ENCODE results near the gene FLAD1.

The FLAD1 gene

DNA sequence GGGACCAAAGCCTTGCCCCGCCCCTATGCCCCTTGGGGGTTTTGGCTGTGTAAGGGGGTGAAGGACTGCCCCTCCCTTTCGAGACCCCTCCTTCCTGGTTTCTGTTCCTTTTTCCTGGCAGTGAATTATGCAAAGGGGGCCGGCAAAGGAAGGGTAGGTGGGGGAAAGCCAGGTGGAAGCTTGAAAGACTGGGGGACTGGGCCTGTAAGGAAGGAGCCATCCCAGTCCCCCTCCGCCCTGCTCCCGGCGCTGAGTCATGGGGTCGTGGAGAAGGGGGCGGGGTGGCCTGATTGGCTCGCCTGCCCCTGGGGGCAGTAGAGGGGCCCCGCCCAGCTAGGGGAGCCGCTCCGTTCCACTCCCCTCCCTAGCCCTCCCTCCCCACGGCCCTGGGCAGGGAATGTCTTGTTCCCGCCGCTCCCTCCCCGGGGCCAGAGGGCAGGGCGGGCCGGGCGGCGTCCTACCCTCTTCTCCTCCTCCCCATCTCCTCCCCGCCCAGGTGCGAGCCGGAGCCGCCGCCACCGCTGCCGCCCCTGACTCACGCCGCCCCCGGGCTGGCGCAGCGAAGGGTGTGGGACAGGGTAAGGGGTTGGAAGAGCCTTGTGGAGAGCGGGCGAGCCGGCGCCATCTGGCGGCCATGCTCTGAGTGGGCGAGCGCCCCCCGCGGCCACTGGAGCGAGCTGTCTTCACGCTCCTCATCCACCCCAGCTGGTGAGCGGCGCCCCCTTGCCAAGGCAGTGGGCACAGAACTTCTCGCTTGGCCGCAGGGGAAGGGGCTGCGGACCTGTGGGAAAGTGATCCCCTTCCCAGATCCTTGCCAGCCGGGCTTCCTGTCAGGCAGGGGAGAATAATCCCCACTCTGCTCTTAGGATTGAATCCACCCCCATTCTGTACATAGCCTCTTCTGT lies 34.1 kb downstream of the FLAD1 start:
- DNase-seq (ENCODE audit: low read depth), result peak; percentile 88

DNA sequence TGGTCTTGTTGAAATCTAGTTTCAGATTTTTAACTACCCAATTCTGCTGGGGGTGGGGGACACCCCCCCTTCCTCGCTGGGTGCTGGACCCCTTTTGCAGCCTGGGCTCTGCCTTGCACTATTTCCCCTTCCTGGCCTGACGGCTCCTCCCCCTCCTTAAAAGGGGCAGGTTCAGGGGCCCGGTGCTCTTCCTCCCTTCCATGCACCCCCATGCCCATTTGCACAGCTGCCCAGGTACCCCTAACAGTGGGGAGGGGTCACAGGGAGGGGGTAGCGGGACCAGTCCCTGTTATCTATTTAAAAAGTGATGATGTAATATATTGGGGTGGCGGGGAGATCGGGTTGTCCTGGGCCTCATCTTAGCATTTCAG lies 34.8 kb downstream of the FLAD1 start:
- no peak for DNase-seq (ENCODE audit: low read depth)

DNA sequence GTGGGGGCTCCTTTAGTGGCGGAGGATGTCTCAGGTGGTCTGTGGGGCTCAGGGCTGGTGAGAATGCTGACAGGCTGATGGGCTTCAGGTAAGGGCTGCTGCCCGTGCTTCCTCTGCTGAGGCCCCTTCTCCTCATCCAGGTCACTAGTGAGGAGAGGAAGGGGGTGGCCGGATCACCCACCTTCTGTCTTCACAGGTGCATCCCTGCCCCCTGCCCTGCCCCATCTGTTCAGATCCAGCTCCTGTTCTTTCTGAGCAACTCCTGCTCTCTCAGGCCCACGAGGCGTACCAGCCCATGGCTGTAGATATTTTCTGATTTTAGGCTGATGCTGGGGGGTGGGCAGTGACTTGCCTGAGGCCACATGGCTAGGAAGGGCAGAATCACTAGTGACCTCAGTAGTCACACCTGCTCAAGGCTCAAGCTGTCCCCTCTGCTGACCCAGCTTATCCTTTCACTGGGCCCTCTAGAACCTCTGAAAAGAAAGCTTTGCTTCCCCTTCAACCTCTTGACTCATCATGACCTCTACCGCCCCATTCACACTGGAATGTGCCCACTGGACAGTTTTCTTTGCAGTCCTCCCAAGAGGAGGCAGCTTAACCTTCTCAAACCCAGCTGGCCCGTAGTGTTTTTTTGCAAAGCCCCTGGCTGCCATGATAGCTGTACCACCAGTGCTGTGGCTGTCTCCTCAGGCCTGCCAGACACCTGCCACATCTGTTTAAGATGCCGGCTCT lies 35.6 kb downstream of the FLAD1 start:
- no peak for DNase-seq (ENCODE audit: low read depth)

DNA sequence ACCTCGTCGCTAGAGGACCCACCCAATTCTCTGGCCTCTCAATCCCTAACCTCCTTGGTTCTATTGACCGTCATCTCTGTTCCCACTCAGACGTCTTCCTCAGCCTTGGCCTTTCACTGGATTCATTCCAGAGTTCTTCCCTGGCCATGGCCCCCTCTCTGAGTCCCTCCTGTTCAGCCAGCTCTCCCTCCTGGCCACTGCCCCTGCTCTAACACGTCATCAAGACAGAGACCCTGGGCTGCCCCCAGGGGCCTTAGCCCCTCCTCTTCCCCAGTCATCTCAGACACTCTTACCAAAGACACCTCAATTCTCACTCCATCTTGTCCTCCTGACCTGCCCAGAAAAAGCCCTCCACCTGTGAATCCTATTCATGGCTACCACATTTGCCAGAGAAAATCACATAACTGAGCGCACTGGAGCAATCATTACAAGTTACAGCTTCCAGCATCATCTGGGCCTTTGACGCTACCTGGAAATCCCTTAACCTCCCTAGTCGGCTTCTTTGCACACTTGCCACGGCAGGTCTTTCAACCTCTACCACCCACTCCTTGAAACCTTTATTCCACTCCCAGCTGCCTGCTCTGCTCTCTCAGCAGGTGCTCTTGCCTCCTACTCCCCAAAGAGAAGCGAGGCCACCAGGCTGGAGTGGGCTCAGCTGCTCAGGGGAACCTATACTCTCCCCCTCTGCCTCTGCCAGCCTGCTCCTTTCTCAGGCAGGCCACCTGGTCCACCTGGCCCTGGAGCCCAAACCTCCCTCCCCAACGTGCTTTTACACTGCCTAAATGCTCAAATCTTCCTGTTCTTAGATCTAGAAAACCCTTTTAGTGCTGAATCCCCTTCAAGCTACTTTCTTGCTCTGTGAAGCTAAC lies 36.5 kb downstream of the FLAD1 start:
- DNase-seq (ENCODE audit: low read depth), result no peak

DNA sequence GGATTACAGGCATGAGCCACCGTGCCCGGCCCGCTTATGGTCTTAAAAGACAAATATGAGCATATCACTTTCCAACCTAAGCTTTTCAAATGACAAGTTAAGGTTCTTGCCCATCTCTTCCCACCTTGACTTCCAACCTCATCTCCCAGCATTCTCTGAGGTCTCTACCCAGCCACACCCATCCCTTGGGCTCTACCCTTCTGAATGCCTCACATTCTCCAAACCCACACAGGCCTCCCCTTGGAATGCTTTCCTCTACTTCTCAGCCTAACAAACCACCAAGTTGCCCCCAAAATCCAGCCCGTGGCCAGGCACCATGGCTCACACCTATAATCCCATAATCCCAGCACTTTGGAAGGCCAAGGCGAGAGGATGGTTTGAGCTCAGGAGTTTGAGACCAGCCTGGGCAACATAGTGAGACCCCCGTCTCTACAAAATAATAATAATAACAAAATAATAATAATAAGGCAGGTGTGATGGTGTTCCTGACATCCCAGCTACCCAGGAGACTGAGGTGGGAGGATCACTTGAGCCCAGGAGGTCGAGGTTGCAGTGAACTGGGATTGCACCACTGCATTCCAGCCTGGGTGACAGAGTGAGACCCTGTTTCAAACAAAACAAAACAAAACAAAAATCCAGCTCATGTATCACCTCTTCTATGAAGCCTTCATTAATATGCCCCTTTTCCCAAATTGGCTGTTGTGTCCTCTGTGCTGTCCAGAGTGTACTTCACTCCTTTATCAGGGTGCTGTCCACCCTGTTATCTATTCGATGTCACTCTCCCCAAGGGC lies 39.2 kb downstream of the FLAD1 start:
- DNase-seq (ENCODE audit: low read depth), result no peak

DNA sequence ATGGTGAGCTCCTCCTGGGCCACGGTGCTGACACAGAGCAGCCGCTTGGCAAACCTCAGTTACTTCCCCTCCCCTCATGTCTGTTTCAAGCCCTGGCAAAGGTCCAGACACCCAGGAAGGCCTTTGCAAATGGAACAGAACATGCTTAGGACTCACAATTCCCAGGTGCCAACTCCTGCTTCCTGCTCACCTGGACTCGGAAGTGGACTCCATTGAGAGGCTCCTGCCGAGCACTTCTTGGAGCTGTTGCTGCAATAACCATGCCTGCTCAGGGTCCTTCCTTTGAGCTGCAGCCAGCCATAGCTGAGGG lies 39.7 kb downstream of the FLAD1 start:
- no peak for DNase-seq (ENCODE audit: low read depth)

DNA sequence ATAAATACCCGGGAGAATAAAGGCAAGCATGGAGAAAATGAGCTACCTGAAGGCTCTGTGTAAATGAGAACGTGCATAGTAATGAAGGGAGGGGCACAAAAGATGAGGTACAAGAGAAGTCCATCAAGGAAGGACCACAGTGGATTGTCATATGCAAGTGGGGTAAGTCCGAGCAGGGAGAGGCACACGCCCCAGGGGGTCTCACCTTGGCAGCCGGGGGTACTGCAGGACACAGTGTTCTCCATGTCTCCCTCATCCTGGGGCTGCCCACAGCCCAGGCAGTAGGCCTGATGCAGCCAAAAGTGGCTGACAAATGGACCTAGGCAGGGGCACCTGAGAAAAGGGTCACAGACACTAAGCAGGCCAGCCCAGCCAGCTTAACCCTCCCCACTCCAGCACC lies 40.5 kb downstream of the FLAD1 start:
- no peak for DNase-seq (ENCODE audit: low read depth)

DNA sequence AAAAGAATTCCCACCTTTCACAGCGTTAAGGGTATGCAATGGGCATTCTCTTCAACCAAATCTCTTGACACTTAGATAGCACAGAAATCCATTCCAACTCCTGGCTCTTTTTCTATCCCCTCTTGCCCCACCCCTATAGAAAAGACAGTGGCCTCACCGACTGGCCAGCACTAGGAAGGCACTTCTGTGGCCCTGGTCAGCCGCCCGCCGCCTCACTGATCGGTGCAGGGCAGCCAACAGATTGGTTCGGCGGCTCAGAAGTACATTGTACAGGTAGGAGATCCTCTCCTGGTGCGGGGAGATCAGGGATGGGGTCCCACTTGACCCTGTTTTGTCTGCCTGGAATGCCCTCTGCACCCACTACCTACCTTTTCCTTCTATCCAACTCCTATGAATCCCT lies 41.2 kb downstream of the FLAD1 start:
- DNase-seq (ENCODE audit: low read depth), result no peak

DNA sequence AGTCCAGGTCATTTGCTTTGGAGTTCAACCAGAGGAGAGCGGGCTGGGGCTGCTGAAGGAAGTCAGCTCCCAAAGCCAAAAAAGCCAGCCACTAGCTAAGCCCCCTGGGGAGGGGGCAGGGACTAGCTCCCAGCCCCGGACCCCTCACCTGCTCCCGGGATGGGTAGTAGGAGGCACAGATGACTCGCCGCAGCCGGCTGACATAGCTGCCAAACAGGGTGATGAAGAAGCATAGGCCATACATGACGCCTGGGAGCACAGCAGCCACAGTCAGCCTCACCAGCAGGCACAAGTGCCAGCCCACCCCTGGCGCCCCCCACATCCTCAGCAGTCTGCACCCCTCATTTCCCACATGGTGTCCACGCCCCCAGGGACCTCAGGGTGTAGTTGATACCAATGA lies 43.0 kb downstream of the FLAD1 start:
- DNase-seq (ENCODE audit: low read depth), result no peak

DNA sequence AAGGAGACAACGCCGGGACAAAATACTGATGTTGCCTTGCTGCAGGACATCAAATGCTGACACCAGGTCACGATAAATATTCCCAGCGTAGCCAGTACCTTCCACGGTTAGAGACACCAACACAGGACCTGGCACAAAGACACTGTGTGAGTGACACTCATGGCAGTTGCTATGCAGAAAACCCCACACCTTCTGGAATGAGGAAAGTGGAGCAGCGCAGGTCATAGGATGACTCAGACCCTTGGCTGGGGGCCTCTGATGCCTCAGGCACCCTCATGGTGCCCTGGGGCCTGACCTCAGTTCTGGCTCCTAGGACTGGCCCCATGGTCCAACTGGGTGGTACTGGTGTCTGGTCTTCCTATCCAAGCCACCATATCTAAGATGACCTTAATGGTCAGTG lies 43.4 kb downstream of the FLAD1 start:
- no peak for DNase-seq (ENCODE audit: low read depth)

DNA sequence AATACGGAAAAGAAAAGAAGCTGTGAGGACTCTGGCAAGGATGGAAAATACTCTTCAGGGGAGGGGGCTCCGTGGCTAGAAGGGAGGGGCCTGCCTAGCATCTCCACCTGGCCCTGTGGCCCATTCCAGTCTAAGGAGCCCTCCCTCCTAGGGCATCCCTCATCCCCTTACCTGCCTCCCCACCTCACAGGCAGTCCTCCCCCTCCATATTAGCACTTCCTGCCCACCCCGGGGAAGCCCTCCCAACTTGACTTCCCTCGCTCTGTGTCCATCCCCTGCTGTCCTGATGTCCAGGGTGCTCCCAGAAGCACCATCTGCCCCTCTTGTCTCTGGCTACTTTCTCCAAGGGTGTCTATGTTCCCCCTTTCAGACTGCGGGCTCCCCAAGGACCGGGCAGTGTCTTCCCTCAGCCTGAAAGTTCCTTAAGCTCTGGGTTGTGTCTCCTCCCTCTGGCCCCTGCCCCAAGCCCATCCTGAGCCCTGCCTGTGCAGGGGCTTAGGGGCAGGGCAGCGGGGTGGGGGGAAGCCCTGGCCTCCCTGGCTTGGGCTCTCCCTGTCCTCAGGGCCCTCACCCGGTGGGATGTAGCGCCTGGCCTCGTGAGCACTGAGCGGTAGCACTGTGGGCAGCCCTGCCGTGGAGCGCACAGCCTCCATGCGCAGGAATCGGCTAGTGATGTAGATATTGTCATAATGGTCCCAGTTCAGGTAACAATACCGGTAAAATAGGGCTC lies 46.5 kb downstream of the FLAD1 start:
- no peak for DNase-seq (ENCODE audit: low read depth)

DNA sequence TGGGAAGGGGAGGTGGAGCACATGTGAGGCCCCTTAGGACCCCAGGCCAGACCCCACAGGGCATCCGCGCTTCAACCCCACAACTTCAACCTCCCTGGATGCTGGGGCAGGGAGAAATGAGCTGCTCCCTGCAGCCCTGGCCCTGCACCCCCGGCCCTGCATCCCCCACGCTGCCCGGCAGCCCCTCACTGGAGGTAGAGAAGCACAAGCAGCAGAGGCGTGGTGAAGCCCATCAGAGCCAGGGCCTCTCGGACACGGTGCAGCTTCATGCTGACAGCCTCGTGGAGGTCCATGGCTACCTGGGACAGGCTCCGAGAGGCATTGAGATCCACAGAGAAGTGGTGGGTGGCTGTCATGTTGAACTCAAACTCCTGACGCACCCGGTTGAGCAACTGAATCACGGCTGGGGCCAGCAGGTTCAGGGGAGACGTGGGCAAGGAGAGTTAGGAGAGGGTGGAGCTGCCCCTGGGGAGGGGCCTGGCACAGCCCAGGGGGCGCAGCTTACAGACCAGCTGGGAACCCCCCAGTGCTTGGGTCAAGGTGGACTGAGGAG lies 47.2 kb downstream of the FLAD1 start:
- no peak for DNase-seq (ENCODE audit: low read depth)

DNA sequence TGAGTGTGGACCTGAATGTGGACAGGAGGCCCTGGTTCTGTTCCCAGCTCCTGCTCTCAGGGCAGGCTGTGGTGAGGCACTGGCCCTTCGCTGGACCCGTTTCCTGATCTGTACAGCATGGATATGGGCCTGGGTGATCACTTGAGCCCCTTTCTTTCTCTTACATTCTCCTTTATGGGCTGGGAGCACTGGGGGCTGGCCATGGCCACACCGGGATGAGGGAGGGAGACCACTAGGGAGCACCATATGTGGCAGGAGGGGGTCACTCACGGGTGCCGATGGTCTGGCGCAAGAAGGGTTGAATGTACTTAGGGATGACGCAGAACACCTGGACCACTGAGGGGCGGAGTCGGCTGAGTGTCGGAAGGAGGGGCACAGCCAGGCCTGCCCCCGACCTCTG lies 47.8 kb downstream of the FLAD1 start:
- no peak for DNase-seq (ENCODE audit: low read depth)

DNA sequence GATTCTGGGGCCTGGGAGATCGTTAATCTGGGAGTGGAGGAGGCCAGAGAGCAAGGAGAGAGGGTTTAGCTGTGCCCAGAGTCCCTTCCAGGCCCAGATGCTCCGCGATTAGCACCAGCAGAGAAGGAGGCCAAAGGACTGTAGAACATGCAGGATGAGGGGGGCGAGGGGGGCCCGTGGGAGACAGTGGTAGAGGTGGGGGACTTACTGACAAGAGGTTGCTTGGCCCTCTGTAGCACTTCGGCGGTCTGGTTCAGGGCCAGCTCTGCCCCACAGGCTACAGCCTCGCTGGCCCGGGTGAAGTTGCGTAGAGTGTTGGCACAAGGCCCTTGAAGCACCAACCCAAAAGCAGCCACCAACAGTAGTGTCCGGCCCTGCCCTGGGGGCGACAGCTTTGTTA lies 49.7 kb downstream of the FLAD1 start:
- no peak for DNase-seq (ENCODE audit: low read depth)

DNA sequence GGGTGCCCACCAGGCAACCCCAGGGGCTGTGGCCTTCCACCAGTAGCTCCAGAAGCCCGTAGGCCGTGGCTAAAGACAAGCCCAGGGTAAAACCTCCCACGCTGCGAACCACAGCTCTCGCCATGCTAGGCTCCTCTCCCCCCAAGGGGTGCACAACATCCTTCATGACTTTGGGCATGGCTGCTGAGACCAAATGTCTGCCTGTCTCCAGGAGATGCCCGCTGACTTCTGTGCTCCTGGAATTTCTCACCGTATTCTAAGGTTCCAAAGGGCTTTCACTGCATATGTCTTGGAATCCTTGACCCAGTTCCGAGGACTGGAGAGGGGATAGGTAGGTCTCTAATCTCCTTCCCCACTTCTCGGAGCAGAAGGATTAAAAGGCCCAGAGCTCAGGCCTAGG lies 50.4 kb downstream of the FLAD1 start, which contains the start of the genes DCST1 and DCST2:
Gene DCST1, plus strand, starts transcription at position 301 of the 400 bp plus-strand sequence. CDS start 213 bp downstream, outside the sequence.
Gene DCST2, minus strand, starts transcription at position 258 of the 400 bp plus-strand sequence. Its CDS starts 80 bp downstream, at position 178.
- DNase-seq (ENCODE audit: low read depth), result no peak

DNA sequence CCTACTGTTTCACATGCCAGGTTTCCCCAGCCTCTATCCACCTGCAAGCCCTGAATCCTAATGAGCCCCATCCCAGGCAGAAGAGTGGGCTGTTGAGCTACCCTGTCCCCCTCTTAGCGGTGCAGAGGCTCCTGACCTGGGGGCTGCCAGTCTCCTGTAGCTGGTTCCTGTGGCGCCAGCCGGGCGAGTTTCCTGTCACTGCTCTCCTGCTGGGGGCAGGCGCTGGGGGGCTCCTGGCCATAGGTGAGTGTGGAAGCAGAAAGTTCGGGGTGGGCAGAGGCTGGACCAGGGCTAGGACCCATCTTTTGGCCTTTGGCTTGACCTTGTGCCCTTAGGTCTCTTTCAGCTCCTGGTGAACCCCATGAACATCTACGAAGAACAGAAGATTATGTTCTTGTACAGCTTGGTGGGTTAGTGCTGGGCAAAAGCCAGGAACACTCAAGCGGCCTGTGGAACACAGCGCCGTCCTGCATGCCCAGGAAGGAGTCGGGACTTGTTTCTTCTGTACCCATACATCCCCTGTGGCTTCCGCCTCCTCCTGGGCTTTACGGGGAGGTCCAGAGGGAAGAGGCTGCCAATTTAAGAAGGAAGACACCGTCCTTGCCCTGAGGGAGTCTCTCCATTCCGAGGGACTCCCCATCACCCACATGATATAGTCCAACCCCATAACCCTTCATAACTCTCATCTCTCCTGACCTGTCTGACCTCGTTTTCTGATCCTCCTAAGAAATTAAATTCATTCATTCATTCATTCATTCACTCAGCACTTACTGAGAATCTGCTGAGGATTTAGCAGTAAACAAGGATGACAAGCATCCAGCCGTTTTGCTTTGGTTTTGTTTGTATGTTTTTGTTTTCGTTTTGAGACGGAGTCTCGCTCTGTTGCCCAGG lies 51.4 kb downstream of the FLAD1 start:
- DNase-seq (ENCODE audit: low read depth), result no peak

DNA sequence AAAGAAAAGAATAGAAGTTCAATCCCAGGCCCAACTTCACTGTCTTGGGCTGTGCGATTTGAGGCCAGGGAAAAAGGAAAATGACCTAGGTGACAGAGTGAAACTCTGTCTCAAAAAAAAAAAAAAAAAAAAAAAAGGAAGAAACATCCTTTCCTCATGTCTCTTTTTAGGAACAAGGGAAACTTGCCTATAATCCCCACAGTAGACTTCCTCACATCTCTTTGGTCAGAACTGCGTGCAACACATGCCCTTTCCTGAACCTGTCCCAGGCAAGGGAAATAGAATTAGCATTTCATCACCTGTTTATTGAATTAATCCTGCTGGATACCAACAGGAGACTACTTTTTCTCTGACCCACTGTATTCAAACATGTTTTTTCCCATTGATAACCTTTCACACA lies 52.8 kb downstream of the FLAD1 start:
- DNase-seq (ENCODE audit: low read depth), result no peak

DNA sequence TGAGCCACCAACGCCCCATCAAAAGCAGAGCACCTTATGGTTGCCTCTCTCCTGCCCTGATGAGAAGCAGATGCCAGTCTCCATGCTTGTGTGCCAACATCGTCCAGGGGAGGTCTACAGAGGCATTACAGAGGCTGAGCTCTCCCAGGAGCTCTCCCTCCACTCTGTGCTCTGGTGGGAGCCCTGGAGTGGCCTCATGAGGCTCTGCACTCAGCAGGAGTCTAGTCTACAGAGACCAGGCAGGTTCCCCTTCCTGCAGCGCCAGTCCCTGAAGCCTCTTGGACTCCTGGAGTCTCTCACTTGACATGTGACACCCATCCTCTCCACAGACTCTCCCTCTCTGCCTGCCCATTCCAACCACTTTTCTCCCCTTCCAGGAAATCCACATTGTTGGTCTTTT lies 53.9 kb downstream of the FLAD1 start:
- DNase-seq (ENCODE audit: low read depth), result no peak

DNA sequence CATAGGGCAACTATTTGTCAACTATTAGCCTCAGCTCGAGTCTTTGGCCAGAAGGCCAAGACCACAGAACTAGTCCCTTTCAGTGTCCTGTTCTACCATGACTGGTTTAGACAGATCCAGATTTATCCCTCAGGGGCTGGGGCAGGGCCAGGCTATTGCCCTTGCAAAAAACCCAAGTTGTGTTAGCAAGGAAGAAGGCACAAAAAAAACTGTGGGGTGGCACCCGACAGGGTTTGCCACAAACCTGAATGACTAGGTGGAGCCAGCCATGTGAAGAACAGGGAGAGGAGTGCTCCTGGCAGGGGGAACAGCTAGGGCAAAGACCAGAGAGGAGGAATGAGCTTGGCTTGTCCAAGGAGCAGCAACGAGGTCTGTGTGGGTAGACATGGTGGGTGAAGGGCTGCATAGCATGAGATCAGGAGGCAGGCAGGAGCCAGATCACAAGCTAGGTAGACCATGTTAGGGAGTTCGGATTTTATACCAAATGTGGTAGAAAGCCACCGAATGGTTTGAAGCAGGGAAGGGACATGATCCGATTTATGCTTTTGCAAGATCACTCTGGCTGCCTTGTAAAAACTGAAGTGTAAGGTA lies 54.8 kb downstream of the FLAD1 start:
- DNase-seq (ENCODE audit: low read depth), result no peak

All from stimulated activated CD8-positive, alpha-beta memory T cell treated with anti-CD3 and anti-CD28 coated beads, Interleukin-12 subunit alpha, Interleukin-12 subunit beta, amount 100 ng/mL, for 4 hours (primary cell).